Spleen (tissue), 11 donors: ENCODE data around the gene TBC1D22A. TPM values are rescaled to one million over a fixed set of nuclear protein-coding genes. Genes with fewer than 3 reads are reported as not detected.

Experiments
- DNase-seq: peaks from one replicate; pipeline ENCODE4 v3.0.0-alpha.2; 2020
- H3K27ac ChIP-seq, 8 donors: fragments of 200-600 bp; sonication (generic) in 7 of 8; 1 replicate in 4 of 8; 2 replicates in 4 of 8; pipeline versions ENCODE4 v1.5.0 to v1.8.0; 2016 to 2021; ENCODE audit warnings: inconsistent platforms in 4 of 8, mild to moderate bottlenecking in 4 of 8, moderate library complexity in 1 of 8
- H3K27me3 ChIP-seq, 7 donors: fragments of 200-600 bp; sonication (generic) in 6 of 7; replicated peaks in 1 of 7; 1 replicate in 4 of 7; 2 replicates in 3 of 7; pipeline versions ENCODE4 v1.5.0 to v1.8.0; 2016 to 2021; ENCODE audit warnings: inconsistent platforms in 3 of 7, mild to moderate bottlenecking in 1 of 7
- H3K36me3 ChIP-seq, 6 donors: fragments of 200-600 bp; sonication (generic) in 5 of 6; 1 replicate in 4 of 6; 2 replicates in 2 of 6; pipeline versions ENCODE4 v1.5.0 to v1.8.0; 2016 to 2021; ENCODE audit warnings: inconsistent platforms in 2 of 6
- H3K4me1 ChIP-seq, 6 donors: fragments of 200-600 bp; sonication (generic) in 5 of 6; 1 replicate in 3 of 6; 2 replicates in 3 of 6; pipeline versions ENCODE4 v1.5.0 to v1.8.0; 2016 to 2021; ENCODE audit warnings: inconsistent platforms in 3 of 6
- H3K4me3 ChIP-seq, 8 donors: fragments of 200-600 bp; sonication (generic) in 7 of 8; 1 replicate in 4 of 8; 2 replicates in 4 of 8; pipeline versions ENCODE4 v1.5.0 to v1.8.0; 2016 to 2021; ENCODE audit warnings: inconsistent platforms in 4 of 8, mild to moderate bottlenecking in 4 of 8, moderate library complexity in 2 of 8
- H3K9me3 ChIP-seq, 8 donors: fragments of 200-600 bp; sonication (generic) in 7 of 8; 1 replicate in 4 of 8; 2 replicates in 4 of 8; pipeline versions ENCODE4 v1.5.0 to v1.8.0; 2016 to 2021; ENCODE audit warnings: inconsistent platforms in 4 of 8
- POLR2A ChIP-seq, 3 donors: fragments of 450-650 bp; IDR thresholded peaks; one replicate each; pipeline ENCODE4 v1.5.1; 2017; ENCODE audit warnings: antibody characterized with exemption in 3 of 3, mild to moderate bottlenecking in 1 of 3
- POLR2AphosphoS5 ChIP-seq, 3 donors: sonication (generic); formaldehyde crosslinking; IDR thresholded peaks; one replicate each; pipeline ENCODE4 v1.5.1; 2017; ENCODE audit warnings: antibody characterized with exemption in 3 of 3
- WGBS, 5 donors: extraction: QIAGEN DNeasy Blood & Tissue Kit in 3 of 5; methylation state at CpG; one replicate each; pipeline versions ENCODE4 v1.1.5 to v1.1.7; 2013 to 2018; 5-methylcytosine and 5-hydroxymethylcytosine counted together
- intact Hi-C: fragments of 100-400 bp; cut with DNase I; formaldehyde crosslinking; loops from one replicate; pipeline ENCODE4 v1.15.0; 2023; ENCODE audit warnings: low total_unique reads
- polyA plus RNA-seq, 3 donors: library from polyadenylated mRNA; stranded (reverse); fragments of 200-250 nt; gene quantifications; one replicate each; pipeline ENCODE4 v1.2.1, GENCODE V29; 2013
- total RNA-seq, 7 donors: library from RNA; depleted of rRNA in 3 of 7; stranded (reverse); fragments of >200 nt in 3 of 7; fragmentation: NEBNext Ultra II Directional in 4 of 7; extraction: Animal tissue kit (Norgen Biotek cat#: 25700) in 4 of 7; gene quantifications; one replicate each; pipeline versions ENCODE4 v1.1.0 to v1.2.1, GENCODE V29; 2016 to 2021
- TF ChIP-seq, protein P1 (sequence below), 11 experiments: fragments of 200-600 bp in 7 of 11; fragments of 450-650 bp in 4 of 11; sonication (generic) in 4 of 11; IDR thresholded peaks in 8 of 11; conservative IDR thresholded peaks in 3 of 11; 1 replicate in 7 of 11; 2 replicates in 4 of 11; pipeline versions ENCODE4 v1.4.0 to v1.8.0; 2016 to 2021; ENCODE audit warnings: antibody characterized with exemption in 11 of 11, inconsistent platforms in 4 of 11, mild to moderate bottlenecking in 1 of 11
- donor health status: healthy with polysubstance abuse.
- donor health status: DM: no; HTN: no; CAD: no; lungs with moderate emphysema.
- donor health status: DM: no; HTN: no; CAD: no.
- donor health status: Bipolar disorder and iron deficiency.
- donor health status: healthy.
- donor health status: DM: no; HTN: no; CAD: no.
- donor health status: DM: yes; HTN: yes; CAD: no.

Gene TBC1D22A
- total and polyA plus RNA-seq, 10 donors: 17.2 to 66.9 (median 49.6) TPM

DNA sequence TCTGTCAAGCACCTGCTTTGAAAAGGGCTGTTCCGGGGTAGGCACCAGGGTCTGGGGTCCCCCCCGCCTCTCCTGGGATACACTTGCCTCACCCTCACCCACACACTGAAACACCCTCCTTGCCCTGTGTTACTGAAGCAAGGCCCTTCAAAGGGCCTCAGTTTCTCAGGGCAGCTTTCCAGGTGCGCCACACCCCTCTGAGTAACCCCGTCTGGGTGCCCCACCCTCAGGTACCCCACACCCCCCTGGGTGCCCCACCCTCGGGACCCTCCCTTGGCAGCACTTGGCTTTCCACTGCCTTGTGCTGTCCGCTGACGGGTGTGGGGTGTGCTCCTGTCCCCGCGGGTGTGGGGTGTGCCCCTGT, 413.6 kb downstream of the TBC1D22A start:
- peak overlapping the region in 1 of 8 donors; percentile 61 for H3K27ac ChIP-seq
- peaks cover 0 to 54% (median 15%) of the 10 kb centered on the region in 6 donors for H3K36me3 ChIP-seq
- H3K4me1 ChIP-seq: peaks cover 0 to 19% (median 0%) of the 10 kb centered on the region in 6 donors
- peak; percentile 63 for DNase-seq
- no peak for TF ChIP-seq POLR2A (IDR thresholded peaks at IDR 0.05)
- no peak for TF ChIP-seq POLR2AphosphoS5 (IDR thresholded peaks at IDR 0.05)
- TF ChIP-seq, protein P1, sequence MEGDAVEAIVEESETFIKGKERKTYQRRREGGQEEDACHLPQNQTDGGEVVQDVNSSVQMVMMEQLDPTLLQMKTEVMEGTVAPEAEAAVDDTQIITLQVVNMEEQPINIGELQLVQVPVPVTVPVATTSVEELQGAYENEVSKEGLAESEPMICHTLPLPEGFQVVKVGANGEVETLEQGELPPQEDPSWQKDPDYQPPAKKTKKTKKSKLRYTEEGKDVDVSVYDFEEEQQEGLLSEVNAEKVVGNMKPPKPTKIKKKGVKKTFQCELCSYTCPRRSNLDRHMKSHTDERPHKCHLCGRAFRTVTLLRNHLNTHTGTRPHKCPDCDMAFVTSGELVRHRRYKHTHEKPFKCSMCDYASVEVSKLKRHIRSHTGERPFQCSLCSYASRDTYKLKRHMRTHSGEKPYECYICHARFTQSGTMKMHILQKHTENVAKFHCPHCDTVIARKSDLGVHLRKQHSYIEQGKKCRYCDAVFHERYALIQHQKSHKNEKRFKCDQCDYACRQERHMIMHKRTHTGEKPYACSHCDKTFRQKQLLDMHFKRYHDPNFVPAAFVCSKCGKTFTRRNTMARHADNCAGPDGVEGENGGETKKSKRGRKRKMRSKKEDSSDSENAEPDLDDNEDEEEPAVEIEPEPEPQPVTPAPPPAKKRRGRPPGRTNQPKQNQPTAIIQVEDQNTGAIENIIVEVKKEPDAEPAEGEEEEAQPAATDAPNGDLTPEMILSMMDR (IDR thresholded peaks at IDR 0.05 in 8 of 11, conservative IDR thresholded peaks at IDR 0.05 in 3 of 11): no peak
- WGBS, 5 donors: 67 to 88% (median 85%) methylated on average over 4 to 9 of the region's 9 CpGs
- no peaks in the 10 kb centered on the region for H3K27me3 ChIP-seq
- H3K9me3 ChIP-seq: peaks cover 0 to 5% (median 0%) of the 10 kb centered on the region in 8 donors
- H3K4me3 ChIP-seq: no peak overlapping the region
- intact Hi-C loops: no loop called here

DNA sequence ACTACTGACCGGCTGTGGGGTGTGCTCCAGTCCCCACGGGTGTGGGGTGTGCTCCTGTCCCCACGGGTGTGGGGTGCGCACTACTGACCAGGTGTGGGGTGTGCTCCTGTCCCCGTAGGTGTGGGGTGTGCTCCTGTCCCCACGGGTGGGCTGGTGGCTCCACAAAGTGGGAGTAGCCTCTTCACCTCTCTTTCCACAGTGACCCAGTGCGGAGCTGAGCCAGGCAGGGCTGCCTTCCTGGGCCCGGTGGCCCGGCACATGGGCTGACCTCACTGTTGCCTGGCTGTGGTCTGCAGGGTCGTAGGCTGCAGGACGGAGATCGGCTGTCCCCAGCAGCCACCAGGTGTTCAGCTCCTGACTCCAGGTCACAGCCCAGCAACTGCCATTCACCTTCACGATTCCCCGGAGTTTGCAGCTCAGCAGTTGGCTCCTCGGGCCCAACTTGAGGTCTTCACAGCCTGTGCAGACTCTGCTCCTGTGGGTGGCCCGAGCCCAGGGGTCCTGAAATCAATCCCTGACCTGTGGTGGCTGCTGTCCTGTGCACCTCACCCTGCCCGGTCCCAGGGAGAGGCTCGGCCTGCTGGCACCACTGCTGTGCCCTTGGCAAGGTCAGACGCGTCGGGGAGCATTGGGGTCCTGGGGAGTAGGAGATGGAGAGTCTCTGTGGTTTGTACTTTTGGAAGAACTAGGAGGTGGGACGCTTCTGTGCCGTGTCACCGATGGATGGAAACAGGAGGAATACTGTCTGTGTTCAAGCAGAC, 414.3 kb downstream of the TBC1D22A start:
- 90 to 96% (median 94%) methylated on average over 11 to 24 of the region's 24 CpGs for WGBS, 5 donors
- H3K4me1 ChIP-seq: peaks cover 0 to 19% (median 0%) of the 10 kb centered on the region in 6 donors
- H3K27me3 ChIP-seq: no peaks in the 10 kb centered on the region
- H3K9me3 ChIP-seq: peaks cover 0 to 5% (median 0%) of the 10 kb centered on the region in 8 donors
- DNase-seq: peak; percentile 64
- H3K36me3 ChIP-seq: peaks cover 0 to 50% (median 15%) of the 10 kb centered on the region in 6 donors
- intact Hi-C loops: no loop called here
- no peak overlapping the region for H3K27ac ChIP-seq
- TF ChIP-seq POLR2AphosphoS5 (IDR thresholded peaks at IDR 0.05): no peak
- TF ChIP-seq POLR2A (IDR thresholded peaks at IDR 0.05): no peak
- no peak overlapping the region for H3K4me3 ChIP-seq

DNA sequence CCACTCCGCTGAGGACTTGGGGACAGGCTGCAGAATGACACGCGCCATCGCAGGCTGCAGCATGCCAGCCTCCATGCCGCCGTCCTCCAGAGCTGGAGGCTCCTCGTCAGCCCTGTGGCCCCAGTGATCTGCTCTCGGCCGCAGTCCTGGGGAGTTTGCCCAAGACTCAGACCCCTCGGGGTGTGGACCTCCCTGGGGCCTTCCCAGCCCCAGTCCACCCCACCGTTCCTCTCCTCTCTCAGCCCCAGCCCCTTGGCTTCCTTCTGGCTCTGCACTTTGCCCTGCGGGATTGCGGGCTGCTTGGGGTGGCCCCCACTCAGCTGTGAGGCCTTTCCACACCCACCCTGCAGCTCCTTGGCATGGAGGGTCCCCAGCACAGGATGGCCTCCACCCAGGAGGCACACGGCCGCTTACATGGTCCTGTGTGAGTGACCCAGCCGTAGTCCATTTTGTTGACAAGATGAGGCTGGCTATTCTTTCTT, 414.9 kb downstream of the TBC1D22A start:
- intact Hi-C loops: no loop called here
- 93 to 98% (median 96%) methylated on average over 13 to 16 of the region's 16 CpGs for WGBS, 5 donors

DNA sequence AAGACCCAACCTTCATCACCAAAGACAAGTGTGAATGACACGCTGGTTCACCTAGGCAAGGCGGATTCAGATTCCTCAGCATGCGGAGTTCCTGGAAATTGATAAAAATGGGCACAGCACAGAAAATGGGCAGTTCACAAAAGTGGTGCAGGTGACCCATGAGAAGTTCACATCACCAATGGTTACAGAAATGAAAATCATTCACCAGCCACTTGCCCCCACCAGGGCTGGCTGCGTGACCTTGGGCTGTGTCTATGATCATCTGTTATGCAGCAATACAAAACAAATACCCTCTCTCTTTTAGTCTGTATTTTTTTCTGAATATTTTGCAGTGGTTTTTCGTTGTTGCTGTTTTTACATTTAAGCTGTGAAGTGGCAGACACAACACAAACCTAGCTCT, 415.9 kb downstream of the TBC1D22A start:
- Histone ChIP-seq H3K27ac (no peak overlapping the region), H3K9me3 (peaks cover 0 to 9% (median 0%) of the 10 kb centered on the region in 8 donors), H3K4me3 (no peak overlapping the region), H3K4me1 (peaks cover 0 to 19% (median 0%) of the 10 kb centered on the region in 6 donors), H3K27me3 (no peaks in the 10 kb centered on the region), H3K36me3 (peaks cover 0 to 42% (median 14%) of the 10 kb centered on the region in 6 donors)
- intact Hi-C loops: no loop called here
- peak; percentile 16 for DNase-seq
- 94 to 97% (median 96%) methylated on average over 5 of the region's 5 CpGs for WGBS, 5 donors
- TF ChIP-seq, protein P1 (IDR thresholded peaks at IDR 0.05 in 8 of 11, conservative IDR thresholded peaks at IDR 0.05 in 3 of 11): no peak
- TF ChIP-seq POLR2AphosphoS5 (IDR thresholded peaks at IDR 0.05) (no peak), POLR2A (IDR thresholded peaks at IDR 0.05) (no peak)

More for the DNA sequence above, 414.9 kb downstream of the TBC1D22A start:
- H3K27me3 ChIP-seq: no peaks in the 10 kb centered on the region
- H3K27ac ChIP-seq: no peak overlapping the region
- peak; percentile 58 for DNase-seq
- H3K9me3 ChIP-seq: peaks cover 0 to 5% (median 0%) of the 10 kb centered on the region in 8 donors
- peaks cover 0 to 50% (median 15%) of the 10 kb centered on the region in 6 donors for H3K36me3 ChIP-seq
- H3K4me3 ChIP-seq: no peak overlapping the region
- peaks cover 0 to 19% (median 0%) of the 10 kb centered on the region in 6 donors for H3K4me1 ChIP-seq
- TF ChIP-seq POLR2AphosphoS5 (IDR thresholded peaks at IDR 0.05): no peak

DNA sequence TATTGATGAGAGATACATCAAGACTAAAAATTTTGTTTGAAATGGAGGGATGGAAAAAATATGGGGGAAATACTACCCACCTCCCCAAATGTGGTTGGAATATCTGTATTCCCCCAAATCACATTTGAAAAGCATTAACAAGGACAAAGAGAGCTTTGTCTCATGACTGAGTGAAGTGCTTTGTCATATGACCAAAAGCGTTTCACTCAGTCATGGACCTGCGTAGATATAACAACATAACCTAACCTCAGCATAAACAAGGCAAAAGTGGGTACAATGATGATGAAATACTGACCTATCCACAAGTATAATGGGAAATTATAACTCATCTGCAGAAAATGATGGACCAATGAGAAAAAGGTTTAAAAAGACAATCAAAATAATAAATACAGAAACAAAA, 418.3 kb downstream of the TBC1D22A start:
- no peaks in the 10 kb centered on the region for H3K27me3 ChIP-seq
- H3K27ac ChIP-seq: no peak overlapping the region
- TF ChIP-seq POLR2AphosphoS5 (IDR thresholded peaks at IDR 0.05): no peak
- TF ChIP-seq, protein P1 (IDR thresholded peaks at IDR 0.05 in 8 of 11, conservative IDR thresholded peaks at IDR 0.05 in 3 of 11): no peak
- no peak for TF ChIP-seq POLR2A (IDR thresholded peaks at IDR 0.05)
- H3K36me3 ChIP-seq: peaks cover 0 to 17% (median 0%) of the 10 kb centered on the region in 6 donors
- H3K9me3 ChIP-seq: peaks cover 0 to 32% (median 18%) of the 10 kb centered on the region in 8 donors
- 92 to 96% (median 94%) methylated on average over 2 of the region's 2 CpGs for WGBS, 5 donors
- intact Hi-C loops: no loop called here
- H3K4me1 ChIP-seq: peaks cover 0 to 2% (median 0%) of the 10 kb centered on the region in 6 donors
- no peak for DNase-seq
- H3K4me3 ChIP-seq: no peak overlapping the region
